Activated T-helper 1 cell treated with anti-CD3 and anti-CD28 coated beads, Interleukin-12 subunit alpha, Interleukin-12 subunit beta, Interleukin-2, Interleukin-4 antibody, amounts not matched to agents 30 ng/mL and 10 ng/mL and 1 ng/mL, durations not matched to agents 14 hours and 24 hours and 36 hours (primary cell): ENCODE measurements around the gene MYEF2. TPM values are rescaled to one million over a fixed set of nuclear protein-coding genes. Genes with fewer than 3 reads are reported as not detected.

ENCODE experiments used
- DNase-seq: peaks from one replicate; pipeline ENCODE4 v3.0.0; 2021; ENCODE audit warnings: low spot score
- H3K27ac Mint-ChIP-seq: one replicate; pipeline ENCODE4 v1.8.0; 2021; ENCODE audit warnings: mild to moderate bottlenecking, mixed read lengths
- H3K27me3 Mint-ChIP-seq: one replicate; pipeline ENCODE4 v1.8.0; 2022; ENCODE audit warnings: mild to moderate bottlenecking, moderate library complexity, mixed read lengths; ENCODE audit not compliant: insufficient read depth
- H3K36me3 Mint-ChIP-seq: one replicate; pipeline ENCODE4 v1.8.0; 2021; ENCODE audit warnings: low read depth, mixed read lengths
- H3K4me1 Mint-ChIP-seq: one replicate; pipeline ENCODE4 v1.8.0; 2021; ENCODE audit warnings: low read depth, mixed read lengths
- H3K4me3 Mint-ChIP-seq: one replicate; pipeline ENCODE4 v1.8.0; 2021; ENCODE audit warnings: mild to moderate bottlenecking, moderate library complexity, mixed read lengths
- H3K9me3 Mint-ChIP-seq: one replicate; pipeline ENCODE4 v1.8.0; 2021; ENCODE audit warnings: mixed read lengths
- intact Hi-C: fragments of 100-400 bp; cut with micrococcal nuclease; formaldehyde crosslinking; loops from one replicate; pipeline ENCODE4 v1.15.1; 2024
- total RNA-seq: library from RNA; stranded (reverse); gene quantifications from 2 replicates; pipeline ENCODE4 v1.2.3, GENCODE V29; 2022

The MYEF2 gene
- 20.3 and 21.1 TPM in 2 replicates for total RNA-seq

DNA sequence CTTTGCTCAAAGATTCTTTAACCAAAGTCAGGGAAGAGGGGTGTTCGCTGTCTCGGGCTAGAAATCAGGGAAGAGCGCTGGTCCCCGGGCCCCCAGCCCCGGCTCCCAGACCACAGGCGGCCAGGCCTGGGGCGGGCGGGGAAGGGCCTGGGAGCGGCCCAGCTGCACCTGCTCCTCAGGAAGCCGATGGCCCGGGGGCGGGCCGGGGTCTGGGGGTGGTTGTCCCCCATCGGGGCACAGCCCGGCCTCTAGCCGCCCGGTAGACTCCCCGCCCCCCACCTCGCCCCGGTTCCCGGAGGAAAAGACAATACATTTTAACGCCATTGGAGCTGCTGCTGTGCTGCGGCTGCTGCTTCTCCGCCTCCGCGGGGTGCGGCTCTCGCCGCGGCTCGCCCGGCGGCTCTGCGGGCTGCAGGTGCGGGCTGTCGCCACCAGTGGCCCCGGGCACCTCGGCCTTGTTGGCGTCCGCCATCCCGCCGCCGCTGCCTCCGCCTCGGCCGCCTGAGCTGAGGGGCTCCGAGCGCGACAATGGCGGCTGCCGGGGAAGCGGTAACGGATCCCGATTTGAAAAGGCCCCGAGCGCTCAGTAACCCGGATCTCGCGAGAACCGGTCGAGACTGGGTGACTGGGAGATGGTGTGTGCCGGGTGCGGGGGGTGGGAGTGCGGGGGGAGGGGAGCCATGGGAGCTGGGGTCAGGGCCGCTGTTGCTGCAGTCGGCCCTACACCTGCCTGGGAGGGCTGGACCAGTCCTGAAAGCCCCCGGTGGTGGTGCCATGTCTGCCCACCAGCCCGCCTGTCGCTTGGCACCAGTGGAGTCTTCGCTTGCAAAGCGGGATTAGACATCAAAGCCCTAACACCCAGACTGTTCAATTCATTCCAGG, at the start of gene MYEF2:
TSS of gene MYEF2 (minus strand) at position 530 of the 882 bp plus-strand sequence. CDS start at position 472, 58 bp downstream.
- Mint-ChIP-seq H3K9me3 (peaks cover 9% of the 10 kb centered on the region), H3K27me3 (peaks cover 25% of the 10 kb centered on the region), H3K27ac (peak within 1 kb of the TSS; percentile 90), H3K36me3 (peaks cover 5% of the 10 kb centered on the region), H3K4me1 (peaks cover 19% of the 10 kb centered on the region), H3K4me3 (peak within 1 kb of the TSS; percentile 90)
- peak; percentile 70 for DNase-seq
- intact Hi-C loops: loop anchor here (1.0 kb wide), 2 partner anchors 13 to 154 kb away; partner anchors contain the start of gene CTXN2

DNA sequence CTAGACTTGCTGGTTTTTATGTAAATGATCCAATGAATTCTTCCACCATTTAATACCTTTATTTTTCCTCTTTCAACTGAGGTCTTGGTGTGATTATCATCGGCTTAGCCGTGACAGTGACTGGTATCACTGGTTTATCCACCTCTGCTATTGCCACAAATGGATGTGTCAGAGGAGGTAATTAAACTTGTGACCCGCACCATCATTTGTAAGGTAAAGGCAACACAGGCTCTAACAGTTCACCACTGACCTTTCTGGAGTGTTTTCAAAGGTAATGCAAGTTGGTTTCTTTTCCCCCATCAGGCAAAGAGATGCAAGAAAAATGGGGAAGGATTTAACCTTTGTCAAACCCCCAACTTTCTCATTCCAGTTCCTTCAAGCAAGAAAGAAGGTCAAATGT, 47.7 kb upstream of the MYEF2 start:
- Mint-ChIP-seq H3K36me3 (no peaks in the 10 kb centered on the region), H3K4me3 (no peak overlapping the region), H3K27ac (no peak overlapping the region), H3K27me3 (peaks cover 13% of the 10 kb centered on the region), H3K4me1 (no peaks in the 10 kb centered on the region), H3K9me3 (no peaks in the 10 kb centered on the region)
- DNase-seq: no peak
- intact Hi-C loops: no loop called here

GRCh38 chr15:48222627-48223026, 44.5 kb upstream of the MYEF2 start:
- Mint-ChIP-seq H3K4me1 (no peaks in the 10 kb centered on the region), H3K27ac (no peak overlapping the region), H3K4me3 (no peak overlapping the region), H3K9me3 (no peaks in the 10 kb centered on the region), H3K27me3 (peaks cover 10% of the 10 kb centered on the region), H3K36me3 (no peaks in the 10 kb centered on the region)
- intact Hi-C loops: no loop called here
- no peak for DNase-seq

GRCh38 chr15:48221885-48222284, 43.8 kb upstream of the MYEF2 start:
- Mint-ChIP-seq H3K4me1 (no peaks in the 10 kb centered on the region), H3K27ac (no peak overlapping the region), H3K9me3 (no peaks in the 10 kb centered on the region), H3K4me3 (no peak overlapping the region), H3K27me3 (peaks cover 10% of the 10 kb centered on the region), H3K36me3 (no peaks in the 10 kb centered on the region)
- intact Hi-C loops: no loop called here
- no peak for DNase-seq

DNA sequence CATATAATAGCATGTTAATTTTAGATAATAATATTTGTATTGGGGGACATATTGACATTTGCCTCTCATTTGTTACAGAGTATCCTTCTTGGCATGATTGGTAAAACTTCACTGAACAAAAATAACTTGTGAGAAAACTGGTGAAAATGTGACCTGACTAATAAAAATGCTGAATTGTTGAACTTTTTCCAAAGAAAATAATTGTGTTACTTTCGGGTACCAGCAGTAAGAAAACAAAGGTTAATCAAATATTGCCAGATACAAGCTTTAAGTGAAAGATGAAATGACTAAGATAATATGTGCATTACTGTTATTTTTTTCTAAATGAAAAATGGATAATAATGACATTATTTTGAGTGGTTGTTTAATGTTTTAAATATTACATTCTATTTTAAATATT, 43.2 kb upstream of the MYEF2 start:
- Mint-ChIP-seq H3K36me3 (no peaks in the 10 kb centered on the region), H3K27ac (no peak overlapping the region), H3K4me1 (no peaks in the 10 kb centered on the region), H3K9me3 (no peaks in the 10 kb centered on the region), H3K4me3 (no peak overlapping the region), H3K27me3 (peaks cover 10% of the 10 kb centered on the region)
- intact Hi-C loops: no loop called here
- DNase-seq: no peak

DNA sequence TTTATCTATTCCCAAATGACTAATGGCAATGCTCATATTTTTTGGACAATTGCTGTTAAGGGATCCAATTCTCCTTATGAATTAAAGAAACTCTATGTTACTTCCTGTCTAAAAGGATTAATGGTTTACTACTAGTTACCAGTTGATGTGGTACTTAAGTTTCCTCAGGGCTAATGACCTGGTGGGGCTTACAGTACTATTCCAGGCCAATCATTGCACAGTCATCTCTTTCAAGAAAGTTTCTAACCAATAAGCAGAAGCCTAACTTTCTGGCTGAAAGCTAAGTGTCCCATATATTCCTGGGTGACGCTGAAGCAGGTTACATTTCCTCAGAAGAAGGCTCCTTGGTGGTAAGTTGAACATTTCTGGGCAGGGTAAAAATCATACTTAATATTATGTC, 27.9 kb upstream of the MYEF2 start, which contains the start of gene SLC12A1:
TSS of gene SLC12A1 (plus strand) at position 322 of the 400 bp plus-strand sequence. CDS start 1,418 bp downstream, outside the sequence.
- peaks cover 9% of the 10 kb centered on the region for H3K27me3 Mint-ChIP-seq
- H3K36me3 Mint-ChIP-seq: no peaks in the 10 kb centered on the region
- H3K9me3 Mint-ChIP-seq: no peaks in the 10 kb centered on the region
- H3K27ac Mint-ChIP-seq: no peak within 1 kb of the TSS
- no peak within 1 kb of the TSS for H3K4me3 Mint-ChIP-seq
- intact Hi-C loops: no loop called here
- no peaks in the 10 kb centered on the region for H3K4me1 Mint-ChIP-seq
- DNase-seq: no peak

DNA sequence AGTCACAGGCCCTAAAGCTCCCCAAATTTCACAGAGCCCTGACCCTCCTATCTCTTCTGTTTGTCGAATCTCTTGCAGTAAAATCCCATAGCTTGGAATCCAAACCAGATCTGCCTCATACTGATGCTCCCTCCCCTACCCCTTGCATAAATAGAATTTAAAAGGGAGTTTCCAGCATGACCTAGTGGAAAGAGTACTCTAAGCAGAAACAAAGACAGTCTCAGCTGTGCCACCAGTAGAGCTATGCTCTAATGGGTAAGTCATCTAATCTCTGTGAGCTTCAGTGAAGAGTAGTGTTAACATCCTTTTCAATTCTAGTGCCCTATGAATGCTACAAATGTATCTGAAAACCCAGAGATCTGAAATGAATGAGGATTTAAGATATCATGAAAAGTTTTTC, 24.0 kb upstream of the MYEF2 start:
- no peaks in the 10 kb centered on the region for H3K4me1 Mint-ChIP-seq
- no peak overlapping the region for H3K4me3 Mint-ChIP-seq
- peaks cover 5% of the 10 kb centered on the region for H3K27me3 Mint-ChIP-seq
- H3K27ac Mint-ChIP-seq: no peak overlapping the region
- intact Hi-C loops: no loop called here
- no peak for DNase-seq
- no peaks in the 10 kb centered on the region for H3K36me3 Mint-ChIP-seq
- H3K9me3 Mint-ChIP-seq: no peaks in the 10 kb centered on the region

- H3K4me3 Mint-ChIP-seq: no peak within 1 kb of the TSS
- H3K4me1 Mint-ChIP-seq: peaks cover 8% of the 10 kb centered on the region
- H3K36me3 Mint-ChIP-seq: no peaks in the 10 kb centered on the region
- no peak for DNase-seq
- no peak within 1 kb of the TSS for H3K27ac Mint-ChIP-seq
- no peaks in the 10 kb centered on the region for H3K9me3 Mint-ChIP-seq
- intact Hi-C loops: loop anchor here (1.0 kb wide), 1 partner anchor 13 kb away; the partner anchor contains the start of gene MYEF2
- peaks cover 19% of the 10 kb centered on the region for H3K27me3 Mint-ChIP-seq
Observed at GRCh38 chr15:48191574-48192225, 13.6 kb upstream of the MYEF2 start, which contains the start of gene CTXN2. TSS of gene CTXN2 (plus strand) at chr15:48191665. CDS start at chr15:48201301, 9,636 bp downstream.

DNA sequence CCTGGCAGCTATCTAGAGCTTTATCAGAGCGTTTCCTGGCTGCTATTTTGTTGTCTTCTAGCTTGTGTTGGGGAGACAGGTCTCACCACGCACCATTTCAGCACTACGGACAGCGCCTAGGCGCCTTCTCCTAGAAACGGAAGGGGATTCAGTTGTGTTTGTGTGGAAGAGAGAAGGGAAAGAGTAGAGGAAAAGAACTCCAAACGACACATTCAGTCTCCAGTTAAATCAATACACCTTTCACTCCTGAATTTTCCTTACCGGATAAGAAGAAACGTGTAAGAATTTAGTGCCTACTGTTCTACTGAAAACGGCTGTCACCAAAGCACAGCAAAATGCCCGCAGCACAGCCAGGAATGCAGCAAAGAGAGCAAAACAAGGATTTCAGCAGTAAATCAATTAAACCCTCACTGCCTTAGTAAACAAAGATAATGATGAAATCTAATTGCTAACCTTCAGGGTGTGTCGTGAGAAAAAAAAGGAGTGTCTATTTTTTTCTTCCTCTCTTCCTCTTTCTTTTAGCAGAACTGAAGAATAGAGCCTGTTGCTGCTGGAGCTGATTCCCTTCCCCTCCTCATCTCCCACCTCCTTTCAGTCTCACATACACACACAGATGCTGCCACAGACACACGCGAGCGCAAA, 13.0 kb upstream of the MYEF2 start:
- H3K36me3 Mint-ChIP-seq: no peaks in the 10 kb centered on the region
- H3K9me3 Mint-ChIP-seq: no peaks in the 10 kb centered on the region
- DNase-seq: peak; percentile 28
- H3K27ac Mint-ChIP-seq: no peak overlapping the region
- no peak overlapping the region for H3K4me3 Mint-ChIP-seq
- intact Hi-C loops: loop anchor here (1.0 kb wide), 1 partner anchor 13 kb away; the partner anchor contains the start of gene MYEF2
- peaks cover 19% of the 10 kb centered on the region for H3K27me3 Mint-ChIP-seq
- peaks cover 8% of the 10 kb centered on the region for H3K4me1 Mint-ChIP-seq

DNA sequence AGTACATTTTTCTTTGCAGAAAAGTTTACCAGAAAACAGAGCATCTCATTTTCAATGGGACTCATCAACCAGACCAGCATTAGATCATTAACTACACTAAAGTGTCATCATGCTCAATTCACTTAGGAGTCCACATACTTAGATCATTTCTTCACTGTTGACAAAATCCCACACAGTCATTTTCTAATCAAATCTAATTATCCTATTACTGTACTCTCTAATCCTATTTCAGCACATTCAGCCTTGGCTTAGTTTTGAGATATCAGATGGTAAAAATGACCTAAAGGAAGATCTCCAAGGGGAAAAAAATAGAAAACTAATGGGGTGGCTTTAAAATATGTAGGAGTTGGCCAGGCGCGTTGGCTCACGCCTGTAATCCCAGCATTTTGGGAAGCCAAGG, 8.2 kb upstream of the MYEF2 start:
- Mint-ChIP-seq H3K27ac (no peak overlapping the region), H3K27me3 (peaks cover 21% of the 10 kb centered on the region), H3K4me1 (peaks cover 5% of the 10 kb centered on the region), H3K36me3 (no peaks in the 10 kb centered on the region), H3K9me3 (no peaks in the 10 kb centered on the region), H3K4me3 (no peak overlapping the region)
- intact Hi-C loops: no loop called here
- DNase-seq: no peak

- H3K4me3 Mint-ChIP-seq: no peak overlapping the region
- no peaks in the 10 kb centered on the region for H3K9me3 Mint-ChIP-seq
- H3K27ac Mint-ChIP-seq: no peak overlapping the region
- H3K36me3 Mint-ChIP-seq: no peaks in the 10 kb centered on the region
- H3K27me3 Mint-ChIP-seq: peaks cover 19% of the 10 kb centered on the region
- no peak for DNase-seq
- intact Hi-C loops: no loop called here
- H3K4me1 Mint-ChIP-seq: no peaks in the 10 kb centered on the region
Observed at GRCh38 chr15:48185529-48185928, 7.4 kb upstream of the MYEF2 start.

GRCh38 chr15:48182749-48183148, 4.7 kb upstream of the MYEF2 start:
- H3K27ac Mint-ChIP-seq: no peak overlapping the region

GRCh38 chr15:48178648-48178931, 495 bp upstream of the MYEF2 start:
- peaks cover 19% of the 10 kb centered on the region for H3K4me1 Mint-ChIP-seq
- no peak overlapping the region for H3K27ac Mint-ChIP-seq
- H3K36me3 Mint-ChIP-seq: peaks cover 3% of the 10 kb centered on the region
- intact Hi-C loops: loop anchor here (1.0 kb wide), 2 partner anchors 13 to 154 kb away; partner anchors contain the start of gene CTXN2
- DNase-seq: no peak
- H3K9me3 Mint-ChIP-seq: peaks cover 4% of the 10 kb centered on the region
- peak overlapping the region; percentile 57 for H3K4me3 Mint-ChIP-seq
- peaks cover 28% of the 10 kb centered on the region for H3K27me3 Mint-ChIP-seq

More at GRCh38 chr15:48182749-48183148, 4.7 kb upstream of the MYEF2 start:
- H3K27me3 Mint-ChIP-seq: peaks cover 26% of the 10 kb centered on the region
- DNase-seq: no peak
- H3K36me3 Mint-ChIP-seq: no peaks in the 10 kb centered on the region
- no peaks in the 10 kb centered on the region for H3K9me3 Mint-ChIP-seq
- no peak overlapping the region for H3K4me3 Mint-ChIP-seq
- intact Hi-C loops: no loop called here
- no peaks in the 10 kb centered on the region for H3K4me1 Mint-ChIP-seq
